ENCODE results near the gene ADI1. TPM values are rescaled to one million over a fixed set of nuclear protein-coding genes. Genes with fewer than 3 reads are reported as not detected.

ADI1 gene
- total RNA-seq, 2 donors from 2014 or later, result 18.8 to 22.3 TPM

DNA sequence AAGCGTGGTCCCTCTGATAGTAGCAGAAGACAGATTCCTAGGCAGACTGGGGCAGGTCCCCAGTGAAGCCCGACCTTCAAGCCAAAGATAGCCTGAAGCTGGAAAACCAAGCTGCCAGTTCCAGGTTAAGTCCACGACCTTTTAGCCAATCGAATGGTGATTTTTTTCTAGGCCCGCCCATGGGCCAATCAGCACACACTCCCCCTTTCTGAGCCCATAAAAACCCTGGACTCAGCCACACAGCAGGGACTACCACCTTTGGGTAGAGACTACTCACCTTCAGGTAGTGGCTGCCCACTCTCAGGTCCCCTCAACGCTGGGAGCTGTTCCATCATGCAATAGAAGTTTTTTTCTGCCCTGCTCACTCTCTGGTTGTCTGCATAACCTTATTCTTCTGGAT is 14.5 kb upstream of the ADI1 start:
- intact Hi-C loops (cut with DNase I), result no loop called here
- Histone ChIP-seq H3K27me3 (no peaks in the 10 kb centered on the region), H3K9me3 (no peaks in the 10 kb centered on the region), H3K4me3 (no peak overlapping the region), H3K4me1 (peaks cover 14% of the 10 kb centered on the region), H3K27ac (no peak overlapping the region), H3K36me3 (replicated peaks in 1 of 2; ENCODE audit: insufficient read depth in 1 of 2, low read depth in 2 of 2) (no peaks in the 10 kb centered on the region)
- TF ChIP-seq, protein P1, sequence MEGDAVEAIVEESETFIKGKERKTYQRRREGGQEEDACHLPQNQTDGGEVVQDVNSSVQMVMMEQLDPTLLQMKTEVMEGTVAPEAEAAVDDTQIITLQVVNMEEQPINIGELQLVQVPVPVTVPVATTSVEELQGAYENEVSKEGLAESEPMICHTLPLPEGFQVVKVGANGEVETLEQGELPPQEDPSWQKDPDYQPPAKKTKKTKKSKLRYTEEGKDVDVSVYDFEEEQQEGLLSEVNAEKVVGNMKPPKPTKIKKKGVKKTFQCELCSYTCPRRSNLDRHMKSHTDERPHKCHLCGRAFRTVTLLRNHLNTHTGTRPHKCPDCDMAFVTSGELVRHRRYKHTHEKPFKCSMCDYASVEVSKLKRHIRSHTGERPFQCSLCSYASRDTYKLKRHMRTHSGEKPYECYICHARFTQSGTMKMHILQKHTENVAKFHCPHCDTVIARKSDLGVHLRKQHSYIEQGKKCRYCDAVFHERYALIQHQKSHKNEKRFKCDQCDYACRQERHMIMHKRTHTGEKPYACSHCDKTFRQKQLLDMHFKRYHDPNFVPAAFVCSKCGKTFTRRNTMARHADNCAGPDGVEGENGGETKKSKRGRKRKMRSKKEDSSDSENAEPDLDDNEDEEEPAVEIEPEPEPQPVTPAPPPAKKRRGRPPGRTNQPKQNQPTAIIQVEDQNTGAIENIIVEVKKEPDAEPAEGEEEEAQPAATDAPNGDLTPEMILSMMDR (IDR thresholded peaks at IDR 0.05), result no peak
- no peak for TF ChIP-seq POLR2A (IDR thresholded peaks at IDR 0.05)
- WGBS, 2 donors, result 93 to 96% methylated on average over 6 of the region's 6 CpGs
- ATAC-seq (no peak), DNase-seq (no peak)

DNA sequence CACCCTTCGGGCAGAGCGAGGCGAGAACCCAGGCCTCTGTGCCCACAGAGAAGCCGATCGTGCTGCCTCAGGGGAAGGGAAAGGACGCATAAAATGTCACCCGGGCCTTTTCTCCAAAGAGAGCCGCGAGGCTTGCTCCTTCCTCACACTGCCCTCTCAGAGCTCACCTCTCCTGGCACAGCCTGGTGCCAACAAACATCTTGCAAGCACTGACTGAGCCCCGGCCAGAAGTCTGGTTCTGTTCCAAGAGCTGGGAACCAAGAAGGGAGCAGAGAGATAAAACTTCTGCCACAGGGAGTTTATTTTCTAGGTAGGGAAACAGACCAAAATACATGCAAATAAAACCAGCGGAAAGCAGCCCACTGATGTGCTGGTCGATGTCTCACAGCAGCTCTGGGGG is 13.6 kb upstream of the ADI1 start:
- WGBS, 2 donors, result 86 to 89% methylated on average over 9 to 12 of the region's 12 CpGs
- DNase-seq, result no peak
- intact Hi-C loops (cut with DNase I), result no loop called here
- H3K9me3 ChIP-seq, result no peaks in the 10 kb centered on the region
- no peaks in the 10 kb centered on the region for H3K27me3 ChIP-seq
- no peak for ATAC-seq
- no peaks in the 10 kb centered on the region for H3K36me3 ChIP-seq (replicated peaks in 1 of 2; ENCODE audit: insufficient read depth in 1 of 2, low read depth in 2 of 2)
- H3K27ac ChIP-seq, result no peak overlapping the region
- H3K4me3 ChIP-seq, result no peak overlapping the region
- TF ChIP-seq, protein P1 (IDR thresholded peaks at IDR 0.05), result no peak
- TF ChIP-seq POLR2A (IDR thresholded peaks at IDR 0.05), result no peak
- peaks cover 14% of the 10 kb centered on the region for H3K4me1 ChIP-seq

DNA sequence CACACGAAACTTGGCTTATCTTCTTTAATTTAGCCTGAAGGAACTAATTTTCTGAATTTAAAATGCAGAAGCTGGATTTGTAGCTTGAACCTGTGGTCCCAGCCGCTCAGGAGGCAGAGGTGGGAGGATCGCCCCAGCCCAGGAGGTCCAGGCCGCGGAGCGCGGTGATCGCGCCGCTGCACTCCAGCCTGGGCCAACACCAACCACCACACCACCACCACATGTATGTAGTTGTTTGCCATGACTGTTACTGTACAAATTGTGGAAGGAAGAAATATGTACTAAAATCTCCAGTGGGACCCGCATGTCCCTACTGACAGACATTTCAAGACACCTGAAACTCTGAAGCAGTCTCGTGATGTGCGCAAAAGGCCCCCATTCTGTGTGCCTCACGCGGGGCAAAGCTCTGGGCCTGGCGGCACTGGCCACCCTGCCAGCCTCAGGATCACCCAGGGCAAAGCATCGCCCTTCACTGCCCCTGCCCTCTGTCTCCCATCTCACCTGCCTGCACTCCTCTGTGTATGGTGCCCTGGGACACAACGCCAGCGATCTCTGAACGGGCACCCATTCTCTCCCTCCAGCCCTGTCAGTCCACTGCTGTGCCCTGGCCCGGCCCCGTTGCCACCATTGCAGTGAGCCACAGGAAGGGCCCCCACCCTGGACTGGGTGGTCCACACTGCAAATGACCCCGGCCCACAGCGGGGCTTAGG is 10.1 kb upstream of the ADI1 start:
- WGBS, 2 donors, result 96 to 99% methylated on average over 15 to 24 of the region's 24 CpGs
- Histone ChIP-seq H3K4me1 (peaks cover 10% of the 10 kb centered on the region), H3K4me3 (no peak overlapping the region), H3K27ac (no peak overlapping the region), H3K27me3 (no peaks in the 10 kb centered on the region), H3K9me3 (no peaks in the 10 kb centered on the region), H3K36me3 (replicated peaks in 1 of 2; ENCODE audit: insufficient read depth in 1 of 2, low read depth in 2 of 2) (no peaks in the 10 kb centered on the region)
- ATAC-seq, result no peak
- intact Hi-C loops (cut with DNase I), result no loop called here
- TF ChIP-seq POLR2A (IDR thresholded peaks at IDR 0.05), result no peak
- TF ChIP-seq, protein P1 (IDR thresholded peaks at IDR 0.05), result no peak
- DNase-seq, result no peak

DNA sequence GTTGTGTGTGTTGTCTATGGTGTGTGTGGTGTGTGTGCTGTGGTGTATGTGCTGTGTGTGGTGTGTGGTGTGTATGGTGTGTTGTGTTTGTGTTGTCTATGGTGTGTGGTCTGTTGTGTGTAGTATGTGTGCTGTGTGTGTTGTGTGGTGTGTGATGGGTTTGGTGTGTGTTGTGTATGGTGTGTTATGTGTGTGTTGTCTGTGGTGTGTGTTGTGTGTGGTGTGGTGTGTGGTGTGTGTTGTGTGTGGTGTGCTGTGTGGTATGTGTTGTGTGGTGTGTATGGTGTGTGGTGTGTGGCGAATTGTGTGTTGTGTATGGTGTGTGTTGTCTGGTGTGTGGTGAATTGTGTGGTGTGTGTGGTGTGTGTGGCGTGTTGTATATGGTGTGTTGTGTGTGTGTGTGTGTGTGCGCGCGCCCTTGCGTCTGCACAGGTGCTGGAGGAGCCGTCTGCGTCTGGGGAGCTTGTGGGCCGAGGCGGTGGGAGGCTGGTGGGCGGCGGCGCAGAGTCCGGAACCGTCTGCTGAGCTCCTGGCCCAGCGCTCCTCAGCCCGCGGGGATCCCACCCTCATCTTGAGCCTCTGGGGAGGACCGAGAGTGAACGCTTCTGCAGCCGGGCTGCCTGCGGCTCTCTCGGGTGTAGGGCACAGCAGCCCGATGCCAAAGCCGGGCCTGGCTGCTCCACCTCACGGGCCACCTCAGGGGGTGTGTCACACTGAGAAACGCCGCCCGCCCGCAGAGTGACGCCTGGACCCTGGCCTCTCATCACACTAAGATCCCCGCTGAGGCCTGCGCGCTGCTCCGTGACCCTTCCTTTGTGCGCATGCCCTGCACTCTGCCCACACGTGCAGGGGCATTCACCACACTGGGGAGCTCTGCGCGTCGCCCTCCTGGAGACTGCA is 8.8 kb upstream of the ADI1 start:
- WGBS, 2 donors, result 89 to 90% methylated on average over 19 to 31 of the region's 40 CpGs

More for the DNA sequence above, 8.8 kb upstream of the ADI1 start:
- Histone ChIP-seq H3K4me3 (no peak overlapping the region), H3K9me3 (no peaks in the 10 kb centered on the region), H3K36me3 (replicated peaks in 1 of 2; ENCODE audit: insufficient read depth in 1 of 2, low read depth in 2 of 2) (no peaks in the 10 kb centered on the region), H3K27me3 (no peaks in the 10 kb centered on the region), H3K27ac (no peak overlapping the region), H3K4me1 (peaks cover 23% of the 10 kb centered on the region)
- TF ChIP-seq POLR2A (IDR thresholded peaks at IDR 0.05), result no peak
- TF ChIP-seq, protein P1 (IDR thresholded peaks at IDR 0.05), result no peak
- DNase-seq (no peak), ATAC-seq (no peak)
- intact Hi-C loops (cut with DNase I), result no loop called here

All from body of pancreas (tissue), 4 donors.